H1 (cell line): Measurements from ENCODE around the gene DGKI. TPM values are rescaled to one million over a fixed set of nuclear protein-coding genes. Genes with fewer than 3 reads are reported as not detected.

Source experiments
- SP2 ChIP-seq: IDR thresholded peaks from 2 replicates; pipeline ENCODE4 v1.6.1; 2012; ENCODE audit warnings: mild to moderate bottlenecking, low read length, inconsistent platforms
- polyA plus RNA-seq, 7 experiments: library from polyadenylated mRNA; depleted of rRNA in 3 of 7; stranded (reverse) in 5 of 7; unstranded in 2 of 7; fragments of >200 nt in 5 of 7; fragments of 200-250 nt in 2 of 7; gene quantifications; 1 replicate in 5 of 7; 2 replicates in 1 of 7; 4 replicates in 1 of 7; pipeline versions ENCODE4 v1.2.1 to v1.2.3, GENCODE V29; 2011 to 2013; ENCODE audit warnings: missing spikeins in 2 of 7, mixed read lengths in 2 of 7
- total RNA-seq: library from RNA; stranded (reverse); fragmentation: NEBNext Ultra II Directional; extraction: Animal tissue kit (Norgen Biotek cat#: 25700); gene quantifications from 2 replicates; pipeline ENCODE4 v1.2.1, GENCODE V29; 2021

The DGKI gene
- total and polyA plus RNA-seq, 2 of the 8 experiments (the other 6 are each of a cell fraction or from before 2014, with no cell fraction given) = 0.20 to 0.71 TPM

DNA sequence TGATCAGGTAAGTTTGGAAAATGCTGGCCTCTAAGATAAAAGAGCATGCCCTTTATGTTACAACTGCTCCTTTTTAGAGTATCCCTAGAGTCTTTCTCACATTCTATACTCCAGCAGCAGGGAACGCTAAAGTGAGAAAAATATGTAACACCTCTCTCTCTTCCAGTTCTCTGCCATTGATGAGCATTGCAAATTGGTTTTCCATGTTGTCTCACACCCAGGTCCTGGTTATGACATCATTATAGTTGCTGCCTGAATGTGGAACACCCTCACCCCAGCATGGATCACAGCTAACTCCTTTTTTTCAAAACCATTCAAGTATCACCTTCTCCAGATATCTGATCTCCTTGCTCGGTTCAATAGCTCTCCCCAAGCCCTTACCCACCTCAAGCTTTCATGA, 84.4 kb downstream of the DGKI start (continued):
- TF ChIP-seq SP2 = no peak
